Left ventricle myocardium inferior (tissue), 1 donor: ENCODE results near the gene PRKAA1. TPM values are rescaled to one million over a fixed set of nuclear protein-coding genes. Genes with fewer than 3 reads are reported as not detected.
"Not testable (repeated sequence)": the region's sequence is repeated elsewhere in the genome, so short reads cannot be mapped to it uniquely, and the experiment has no call there.

Experiments
- DNase-seq: peaks from one replicate; pipeline ENCODE4 v3.0.0-alpha.2; 2020
- H3K27ac ChIP-seq: fragments of 200-600 bp; replicated peaks from 2 replicates; pipeline ENCODE4 v1.8.0; 2021
- H3K27me3 ChIP-seq: fragments of 200-600 bp; 2 replicates; pipeline ENCODE4 v1.8.0; 2021; ENCODE audit warnings: low read depth
- H3K36me3 ChIP-seq: fragments of 200-600 bp; 2 replicates; pipeline ENCODE4 v1.8.0; 2021
- H3K4me1 ChIP-seq: fragments of 200-600 bp; 2 replicates; pipeline ENCODE4 v1.8.0; 2021
- H3K4me3 ChIP-seq: fragments of 200-600 bp; 2 replicates; pipeline ENCODE4 v1.8.0; 2021; ENCODE audit warnings: mild to moderate bottlenecking, moderate library complexity
- H3K9me3 ChIP-seq: fragments of 200-600 bp; replicated peaks from 2 replicates; pipeline ENCODE4 v1.8.0; 2021
- intact Hi-C: fragments of 100-400 bp; cut with micrococcal nuclease; formaldehyde crosslinking; loops from one replicate; pipeline ENCODE4 v1.11.0; 2022
- total RNA-seq: library from RNA; stranded (reverse); fragmentation: NEBNext Ultra II Directional; extraction: Animal tissue kit (Norgen Biotek cat#: 25700); gene quantifications from one replicate; pipeline ENCODE4 v1.2.1, GENCODE V29; 2021
- TF ChIP-seq, protein P1 (sequence below): fragments of 200-600 bp; IDR thresholded peaks from 2 replicates; pipeline ENCODE4 v1.8.0; 2021; ENCODE audit warnings: antibody characterized with exemption, mild to moderate bottlenecking, borderline replicate concordance
- donor health status: DM: no; HTN: yes; CAD: no; lungs with severe emphysema.

PRKAA1 gene
- total RNA-seq, 1 donor from 2014 or later = 38.5 TPM

DNA sequence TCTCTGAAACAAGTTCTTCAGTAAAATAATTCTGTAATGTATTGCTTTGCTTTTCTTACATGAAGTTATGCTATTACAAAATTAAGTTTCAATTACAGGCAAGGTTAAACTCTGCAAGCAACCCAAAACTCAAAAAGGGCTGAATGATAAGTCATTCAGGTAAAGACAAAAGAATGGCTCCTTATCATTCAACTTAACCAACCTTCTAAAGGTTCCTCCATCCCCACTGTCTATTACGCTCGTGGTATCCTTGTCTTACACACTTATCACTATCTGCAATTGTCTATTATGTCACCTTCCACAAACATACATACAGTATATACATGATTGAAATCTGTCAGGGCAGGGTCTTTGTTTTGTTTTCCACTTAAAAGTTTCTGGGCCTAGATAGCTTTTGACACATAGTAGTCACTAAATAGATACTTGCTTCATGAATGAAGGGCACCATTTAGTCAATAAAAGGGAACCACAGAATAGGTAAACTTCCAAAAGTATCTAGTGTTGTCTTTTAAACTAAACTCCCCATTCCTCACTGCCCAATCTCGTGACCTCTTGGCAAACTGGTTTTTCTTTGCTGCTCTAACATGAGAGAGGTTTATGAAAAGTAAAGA is 30.0 kb upstream of the PRKAA1 start:
- H3K27me3 ChIP-seq = no peaks in the 10 kb centered on the region
- intact Hi-C loops = no loop called here
- peaks cover 4% of the 10 kb centered on the region for H3K4me1 ChIP-seq
- no peak overlapping the region for H3K4me3 ChIP-seq
- H3K27ac ChIP-seq = no peak overlapping the region
- TF ChIP-seq, protein P1, sequence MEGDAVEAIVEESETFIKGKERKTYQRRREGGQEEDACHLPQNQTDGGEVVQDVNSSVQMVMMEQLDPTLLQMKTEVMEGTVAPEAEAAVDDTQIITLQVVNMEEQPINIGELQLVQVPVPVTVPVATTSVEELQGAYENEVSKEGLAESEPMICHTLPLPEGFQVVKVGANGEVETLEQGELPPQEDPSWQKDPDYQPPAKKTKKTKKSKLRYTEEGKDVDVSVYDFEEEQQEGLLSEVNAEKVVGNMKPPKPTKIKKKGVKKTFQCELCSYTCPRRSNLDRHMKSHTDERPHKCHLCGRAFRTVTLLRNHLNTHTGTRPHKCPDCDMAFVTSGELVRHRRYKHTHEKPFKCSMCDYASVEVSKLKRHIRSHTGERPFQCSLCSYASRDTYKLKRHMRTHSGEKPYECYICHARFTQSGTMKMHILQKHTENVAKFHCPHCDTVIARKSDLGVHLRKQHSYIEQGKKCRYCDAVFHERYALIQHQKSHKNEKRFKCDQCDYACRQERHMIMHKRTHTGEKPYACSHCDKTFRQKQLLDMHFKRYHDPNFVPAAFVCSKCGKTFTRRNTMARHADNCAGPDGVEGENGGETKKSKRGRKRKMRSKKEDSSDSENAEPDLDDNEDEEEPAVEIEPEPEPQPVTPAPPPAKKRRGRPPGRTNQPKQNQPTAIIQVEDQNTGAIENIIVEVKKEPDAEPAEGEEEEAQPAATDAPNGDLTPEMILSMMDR = no peak
- no peak for DNase-seq
- peaks cover 73% of the 10 kb centered on the region for H3K36me3 ChIP-seq
- no peaks in the 10 kb centered on the region for H3K9me3 ChIP-seq

DNA sequence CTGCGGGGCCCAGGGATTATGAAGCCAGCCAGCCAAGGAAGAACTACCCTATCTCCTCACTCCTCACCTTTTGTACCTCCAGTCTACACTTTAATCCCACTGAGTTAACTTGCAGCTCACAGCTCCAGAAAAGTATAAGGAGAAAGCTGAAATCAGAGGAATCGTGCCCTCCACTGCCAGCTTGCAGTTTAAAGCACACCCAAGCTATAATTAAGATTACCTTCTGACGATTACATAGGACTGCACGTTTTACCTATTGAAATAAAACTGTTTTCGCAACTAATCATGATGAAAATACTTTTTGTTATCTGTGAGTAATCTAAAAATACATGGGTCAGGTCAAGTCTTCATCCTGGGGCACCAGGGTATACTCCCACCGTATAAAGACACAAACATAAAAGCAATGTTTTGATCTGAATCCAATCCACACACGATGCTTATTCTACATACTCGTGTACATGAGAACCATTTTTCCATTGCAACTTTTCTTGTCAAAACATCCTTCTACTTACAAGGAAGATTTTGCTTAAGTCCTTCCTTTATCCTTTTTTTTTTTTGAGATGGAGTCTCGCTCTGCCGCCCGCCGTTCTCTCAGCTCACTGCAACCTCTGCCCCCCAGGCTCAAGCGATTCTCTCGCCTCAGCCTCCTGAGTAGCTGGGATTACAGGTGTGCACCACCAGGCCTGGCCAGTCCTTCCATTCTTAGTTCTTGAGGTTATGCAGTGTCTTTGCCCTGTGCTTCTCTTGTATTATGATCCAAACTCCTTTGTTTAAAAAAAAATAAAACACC is 29.2 kb upstream of the PRKAA1 start:
- TF ChIP-seq, protein P1 = no peak
- Histone ChIP-seq H3K27ac (no peak overlapping the region), H3K4me3 (no peak overlapping the region), H3K4me1 (no peaks in the 10 kb centered on the region), H3K9me3 (no peaks in the 10 kb centered on the region), H3K36me3 (peaks cover 66% of the 10 kb centered on the region), H3K27me3 (no peaks in the 10 kb centered on the region)
- intact Hi-C loops = no loop called here
- no peak for DNase-seq

- H3K9me3 ChIP-seq = no peaks in the 10 kb centered on the region
- H3K27ac ChIP-seq = no peak overlapping the region
- H3K27me3 ChIP-seq = no peaks in the 10 kb centered on the region
- peaks cover 58% of the 10 kb centered on the region for H3K36me3 ChIP-seq
- no peak for DNase-seq
- H3K4me3 ChIP-seq = no peak overlapping the region
- intact Hi-C loops = no loop called here
- no peaks in the 10 kb centered on the region for H3K4me1 ChIP-seq
- TF ChIP-seq, protein P1 = no peak
Observed at GRCh38 chr5:40826489-40827187, 28.5 kb upstream of the PRKAA1 start.

- H3K36me3 ChIP-seq = peaks cover 48% of the 10 kb centered on the region
Observed at GRCh38 chr5:40825461-40826043, 27.4 kb upstream of the PRKAA1 start.

GRCh38 chr5:40823459-40823858 is 25.3 kb upstream of the PRKAA1 start:
- Histone ChIP-seq H3K4me1 (no peaks in the 10 kb centered on the region), H3K4me3 (no peak overlapping the region), H3K27me3 (no peaks in the 10 kb centered on the region), H3K27ac (no peak overlapping the region), H3K36me3 (peaks cover 27% of the 10 kb centered on the region), H3K9me3 (no peaks in the 10 kb centered on the region)
- TF ChIP-seq, protein P1 = no peak
- intact Hi-C loops = no loop called here
- DNase-seq = no peak

More at GRCh38 chr5:40825461-40826043, 27.4 kb upstream of the PRKAA1 start:
- H3K9me3 ChIP-seq, H3K4me1 ChIP-seq, H3K27ac ChIP-seq, intact Hi-C loops, H3K27me3 ChIP-seq, H3K4me3 ChIP-seq, DNase-seq: not testable (repeated sequence)
